ENCODE data around the gene CLEC4D.

- peak; percentile 70 to 84 (median 83) for TF ChIP-seq CTCF (optimal IDR thresholded peaks at IDR 0.05 in 1 of 3, IDR thresholded peaks at IDR 0.05 in 1 of 3, conservative IDR thresholded peaks at IDR 0.05 in 1 of 3; ENCODE audit: extremely low read depth in 1 of 3, insufficient read depth in 2 of 3, low read length in 3 of 3)
- no peak for TF ChIP-seq EZH2 (IDR thresholded peaks at IDR 0.05; ENCODE audit: low read length)
Measured at GRCh38 chr12:8544295-8544694, 31.0 kb downstream of the CLEC4D start.

Measured in keratinocyte (primary cell).